T-cell (primary cell): Measurements from ENCODE around the gene SLC2A14. TPM values are rescaled to one million over a fixed set of nuclear protein-coding genes. Genes with fewer than 3 reads are reported as not detected.
"Not testable (repeated sequence)": the region's sequence is repeated elsewhere in the genome, so short reads cannot be mapped to it uniquely, and the experiment has no call there.

Experiments used
- ATAC-seq, 4 experiments: fragments of 200-7000 bp in 3 of 4; fragments of 150-1000 bp in 1 of 4; cut with Tn5 transposase; replicated peaks in 1 of 4; 1 replicate in 3 of 4; 2 replicates in 1 of 4; pipeline ENCODE4 v1.10.0; 2021; ENCODE audit warnings: moderate library complexity in 3 of 4, mild to moderate bottlenecking in 2 of 4, moderate number of reproducible peaks in 1 of 4
- CTCF ChIA-PET, 2 donors: fragments of 300-600 bp; sonication (Branson Sonifier 250); formaldehyde crosslinking; loops; one replicate each; lab custom pipeline; 2022; ENCODE audit warnings: antibody characterized with exemption in 2 of 2; lab: Charles Lee
- POLR2A ChIA-PET, 2 donors: fragments of 300-600 bp; sonication (Branson Sonifier 250); formaldehyde crosslinking; loops; one replicate each; lab custom pipeline; 2022; ENCODE audit warnings: antibody characterized with exemption in 2 of 2; lab: Charles Lee
- DNase-seq, 35 experiments: peaks; one replicate each; pipeline versions ENCODE4 v3.0.0 to v3.0.0-alpha.2; 2013 to 2023
- H3K27ac ChIP-seq: one replicate; pipeline ENCODE4 v1.5.1; 2013; ENCODE audit warnings: low read length
- H3K27me3 ChIP-seq, 2 experiments: replicated peaks in 1 of 2; 1 replicate in 1 of 2; 2 replicates in 1 of 2; pipeline versions ENCODE4 v1.6.1 to v1.7.0; 2013; ENCODE audit warnings: low read length in 1 of 2, mixed read lengths in 1 of 2; ENCODE audit not compliant: control insufficient read depth in 2 of 2, insufficient read depth in 2 of 2; ENCODE audit errors: extremely low read depth in 1 of 2
- H3K36me3 ChIP-seq, 2 donors: 1 replicate in 1 of 2; 2 replicates in 1 of 2; pipeline versions ENCODE4 v1.6.1 to v1.7.0; 2013; ENCODE audit warnings: low read length in 1 of 2; ENCODE audit not compliant: control insufficient read depth in 2 of 2, insufficient read depth in 1 of 2; ENCODE audit errors: extremely low read depth in 1 of 2
- H3K4me1 ChIP-seq, 2 experiments: 1 replicate in 1 of 2; 2 replicates in 1 of 2; pipeline versions ENCODE4 v1.6.1 to v1.7.0; 2013; ENCODE audit warnings: low read length in 2 of 2, mixed read lengths in 1 of 2; ENCODE audit not compliant: insufficient read depth in 2 of 2, control insufficient read depth in 1 of 2; ENCODE audit errors: extremely low read depth in 1 of 2
- H3K4me3 ChIP-seq, 2 donors: 1 replicate in 1 of 2; 2 replicates in 1 of 2; pipeline versions ENCODE4 v1.5.1 to v1.7.0; 2013; ENCODE audit warnings: mild to moderate bottlenecking in 2 of 2, low read length in 1 of 2, moderate library complexity in 1 of 2; ENCODE audit not compliant: control insufficient read depth in 1 of 2; ENCODE audit errors: extremely low read depth in 1 of 2
- H3K9me3 ChIP-seq: 2 replicates; pipeline ENCODE4 v1.7.0; 2013
- H3K27ac Mint-ChIP-seq, 2 donors: one replicate each; pipeline ENCODE4 v1.8.0; 2020 to 2021; ENCODE audit warnings: mild to moderate bottlenecking in 2 of 2, mixed read lengths in 2 of 2
- H3K27me3 Mint-ChIP-seq, 2 donors: one replicate each; pipeline ENCODE4 v1.8.0; 2021 to 2022; ENCODE audit warnings: mixed read lengths in 2 of 2
- H3K36me3 Mint-ChIP-seq: one replicate; pipeline ENCODE4 v1.8.0; 2021; ENCODE audit warnings: mixed read lengths
- H3K4me1 Mint-ChIP-seq, 3 donors: one replicate each; pipeline ENCODE4 v1.8.0; 2020 to 2022; ENCODE audit warnings: mixed read lengths in 3 of 3, mild to moderate bottlenecking in 1 of 3
- H3K4me3 Mint-ChIP-seq, 3 donors: one replicate each; pipeline ENCODE4 v1.8.0; 2020 to 2022; ENCODE audit warnings: mild to moderate bottlenecking in 3 of 3, mixed read lengths in 3 of 3, moderate library complexity in 3 of 3
- H3K9me3 Mint-ChIP-seq, 3 donors: one replicate each; pipeline ENCODE4 v1.8.0; 2020 to 2022; ENCODE audit warnings: mixed read lengths in 3 of 3
- WGBS: methylation state at CpG from one replicate; pipeline ENCODE4 v1.1.5; 2013; ENCODE audit warnings: missing lambda C conversion rate; ENCODE audit not compliant: insufficient coverage; 5-methylcytosine and 5-hydroxymethylcytosine counted together
- total RNA-seq, 35 experiments: library from RNA in 6 of 35; stranded (reverse) in 6 of 35; fragments of 120-200 nt in 1 of 35; gene quantifications; one replicate each; pipeline versions ENCODE4 v1.2.1 to v1.2.4 and lab custom pipeline; 2013 to 2026

SLC2A14 gene
- total RNA-seq, 5 donors from 2014 or later (not counting 1 experiment from before 2014, with no cell fraction given) = 0.10 to 2.5 (median 0.21) TPM

- 48% methylated on average over 18 of the region's 38 CpGs for WGBS
- Mint-ChIP-seq H3K4me1 (peaks cover 25 to 32% (median 28%) of the 10 kb centered on the region in 3 donors), H3K27ac (peak overlapping the region in 1 of 2 donors; percentile 28), H3K4me3 (peak overlapping the region in 2 of 3 donors; percentile 6 to 36), H3K36me3 (peaks cover 25% of the 10 kb centered on the region), H3K9me3 (no peaks in the 10 kb centered on the region), H3K27me3 (no peaks in the 10 kb centered on the region)
- no peaks in the 10 kb centered on the region for H3K27me3 ChIP-seq
- H3K4me1 ChIP-seq = peaks cover 0 to 24% of the 10 kb centered on the region in 2 experiments
- DNase-seq (peak in 1 of 35 experiments; percentile 45), ATAC-seq (peak; percentile 22 to 47 (median 30))
- POLR2A ChIA-PET = no interaction called here
- CTCF ChIA-PET = interaction anchor here in 1 of 2 donors (0.7 to 1.0 kb wide), 3 partner anchors 17 to 162 kb away, joined by 3 to 5 read pairs (median 3); no protein-coding TSS in a partner anchor
- peaks cover 0 to 38% of the 10 kb centered on the region in 2 donors for H3K36me3 ChIP-seq
- no peak overlapping the region for H3K4me3 ChIP-seq
- no peak overlapping the region for H3K27ac ChIP-seq
- no peaks in the 10 kb centered on the region for H3K9me3 ChIP-seq
Observed at GRCh38 chr12:7915661-7916403, 43.1 kb upstream of the SLC2A14 start.

- H3K9me3 ChIP-seq, H3K4me3 Mint-ChIP-seq, ATAC-seq, H3K27me3 Mint-ChIP-seq, H3K9me3 Mint-ChIP-seq, H3K4me1 Mint-ChIP-seq, DNase-seq, H3K27ac ChIP-seq, H3K27ac Mint-ChIP-seq, H3K4me3 ChIP-seq, H3K4me1 ChIP-seq, H3K36me3 ChIP-seq, H3K36me3 Mint-ChIP-seq, H3K27me3 ChIP-seq: not testable (repeated sequence)
- 73% methylated on average over 4 of the region's 7 CpGs for WGBS
- ChIA-PET POLR2A (interaction anchor here (0.7 to 0.9 kb wide), 2 partner anchors 8 to 109 kb away, joined by 3 to 6 read pairs; no protein-coding TSS in a partner anchor), CTCF (interaction anchor here (0.6 kb wide), 3 partner anchors 26 to 124 kb away, joined by 3 to 6 read pairs (median 4); no protein-coding TSS in a partner anchor)
Observed at GRCh38 chr12:7910106-7910505, 37.4 kb upstream of the SLC2A14 start.

GRCh38 chr12:7907009-7907408 lies 34.3 kb upstream of the SLC2A14 start:
- H3K27me3 Mint-ChIP-seq = no peaks in the 10 kb centered on the region
- H3K9me3 Mint-ChIP-seq = no peaks in the 10 kb centered on the region
- no peaks in the 10 kb centered on the region for H3K36me3 Mint-ChIP-seq
- H3K27me3 ChIP-seq = no peaks in the 10 kb centered on the region
- no peaks in the 10 kb centered on the region for H3K36me3 ChIP-seq
- H3K27ac ChIP-seq = no peak overlapping the region
- no peak overlapping the region for H3K4me3 Mint-ChIP-seq
- POLR2A ChIA-PET = no interaction called here
- no peak overlapping the region for H3K27ac Mint-ChIP-seq
- H3K4me1 ChIP-seq = no peaks in the 10 kb centered on the region
- ATAC-seq (no peak), DNase-seq (peak in 3 of 35 experiments; percentile 7 to 53 (median 16))
- H3K4me3 ChIP-seq = no peak overlapping the region
- no peaks in the 10 kb centered on the region for H3K9me3 ChIP-seq
- WGBS = no CpG with 5 or more reads among the region's 3 CpGs
- CTCF ChIA-PET = interaction anchor here in 1 of 2 donors (0.6 kb wide), 1 partner anchor 762 kb away, joined by 6 read pairs; no protein-coding TSS in a partner anchor
- H3K4me1 Mint-ChIP-seq = no peaks in the 10 kb centered on the region

- CTCF ChIA-PET, H3K27ac ChIP-seq, H3K36me3 Mint-ChIP-seq, H3K4me3 Mint-ChIP-seq, ATAC-seq, H3K4me3 ChIP-seq, H3K27me3 Mint-ChIP-seq, H3K9me3 ChIP-seq, H3K27me3 ChIP-seq, DNase-seq, H3K9me3 Mint-ChIP-seq, H3K4me1 Mint-ChIP-seq, H3K36me3 ChIP-seq, H3K4me1 ChIP-seq, H3K27ac Mint-ChIP-seq: not testable (repeated sequence)
- WGBS = 100% methylated on average over 1 of the region's 4 CpGs
- POLR2A ChIA-PET = interaction anchor here in 1 of 2 donors (0.7 kb wide), 1 partner anchor 101 kb away, joined by 4 read pairs; no protein-coding TSS in a partner anchor
Observed at GRCh38 chr12:7906303-7906702, 33.6 kb upstream of the SLC2A14 start.

GRCh38 chr12:7905600-7906125 lies 32.9 kb upstream of the SLC2A14 start:
- not testable (repeated sequence) for H3K4me1 ChIP-seq, H3K4me3 Mint-ChIP-seq, H3K4me3 ChIP-seq, H3K4me1 Mint-ChIP-seq, ATAC-seq, H3K27ac ChIP-seq, H3K27me3 Mint-ChIP-seq, H3K27me3 ChIP-seq, H3K9me3 Mint-ChIP-seq, H3K36me3 Mint-ChIP-seq, H3K27ac Mint-ChIP-seq, H3K9me3 ChIP-seq, DNase-seq, H3K36me3 ChIP-seq
- ChIA-PET POLR2A (interaction anchor here in 1 of 2 donors (0.7 kb wide), 1 partner anchor 100 kb away, joined by 4 read pairs; no protein-coding TSS in a partner anchor), CTCF (interaction anchor here (0.6 to 1.2 kb wide), 4 partner anchors 12 to 107 kb away, joined by 3 to 7 read pairs (median 5); no protein-coding TSS in a partner anchor)
- WGBS = no CpG with 5 or more reads among the region's 5 CpGs

GRCh38 chr12:7905071-7905470 lies 32.4 kb upstream of the SLC2A14 start:
- Histone ChIP-seq H3K27ac (no peak overlapping the region), H3K4me1 (no peaks in the 10 kb centered on the region), H3K36me3 (no peaks in the 10 kb centered on the region), H3K27me3 (no peaks in the 10 kb centered on the region), H3K4me3 (no peak overlapping the region), H3K9me3 (no peaks in the 10 kb centered on the region)
- ChIA-PET CTCF (interaction anchor here (0.6 to 1.2 kb wide), 3 partner anchors 11 to 107 kb away, joined by 3 to 7 read pairs (median 4); no protein-coding TSS in a partner anchor), POLR2A (no interaction called here)
- DNase-seq (no peak), ATAC-seq (no peak)
- Mint-ChIP-seq H3K36me3 (no peaks in the 10 kb centered on the region), H3K9me3 (no peaks in the 10 kb centered on the region), H3K27me3 (no peaks in the 10 kb centered on the region), H3K4me3 (no peak overlapping the region), H3K27ac (no peak overlapping the region), H3K4me1 (no peaks in the 10 kb centered on the region)
- WGBS = no CpG with 5 or more reads among the region's 1 CpG
